Activated CD4-positive, alpha-beta T cell treated with anti-CD3 and anti-CD28 coated beads, Interleukin-2, amount 50 U/mL, for 48 hours (primary cell): Measurements from ENCODE around the gene SMCO2.
A peak's percentile ranks its signal among the peaks of the same experiment; 100 is the strongest.
"Not testable (repeated sequence)": the region's sequence is repeated elsewhere in the genome, so short reads cannot be mapped to it uniquely, and the experiment has no call there.

Experiments used
- DNase-seq, 2 experiments: peaks; one replicate each; pipeline ENCODE4 v3.0.0-alpha.2; 2020

The SMCO2 gene

GRCh38 chr12:27530157-27530922 lies 83.8 kb downstream of the SMCO2 start:
- DNase-seq: no peak

GRCh38 chr12:27531896-27532295 lies 85.4 kb downstream of the SMCO2 start:
- DNase-seq: no peak

GRCh38 chr12:27534060-27534764 lies 87.7 kb downstream of the SMCO2 start:
- DNase-seq: peak; percentile 10 to 23

GRCh38 chr12:27534765-27535161 lies 88.2 kb downstream of the SMCO2 start:
- DNase-seq: no peak

- DNase-seq: no peak
Observed at GRCh38 chr12:27535318-27535717, 88.8 kb downstream of the SMCO2 start.

GRCh38 chr12:27537855-27538675 lies 91.5 kb downstream of the SMCO2 start:
- no peak for DNase-seq

- no peak for DNase-seq
Observed at GRCh38 chr12:27539191-27539631, 92.7 kb downstream of the SMCO2 start.

GRCh38 chr12:27541031-27541719 lies 94.6 kb downstream of the SMCO2 start:
- DNase-seq: no peak

- DNase-seq: no peak
Observed at GRCh38 chr12:27542628-27543027, 96.1 kb downstream of the SMCO2 start.

GRCh38 chr12:27544858-27545257 lies 98.3 kb downstream of the SMCO2 start:
- DNase-seq: not testable (repeated sequence)

- no peak for DNase-seq
Observed at GRCh38 chr12:27545665-27546064, 99.1 kb downstream of the SMCO2 start.

GRCh38 chr12:27547592-27547991 lies 101.1 kb downstream of the SMCO2 start:
- DNase-seq: no peak

- no peak for DNase-seq
Observed at GRCh38 chr12:27548301-27549199, 102.0 kb downstream of the SMCO2 start.

GRCh38 chr12:27549236-27549800 lies 102.8 kb downstream of the SMCO2 start:
- DNase-seq: no peak

- no peak for DNase-seq
Observed at GRCh38 chr12:27549801-27550652, 103.5 kb downstream of the SMCO2 start.

GRCh38 chr12:27550653-27550975 lies 104.1 kb downstream of the SMCO2 start:
- no peak for DNase-seq

GRCh38 chr12:27551172-27551840 lies 104.8 kb downstream of the SMCO2 start:
- no peak for DNase-seq
